HG03066 (cell line): ENCODE results near the gene IL6R.
A peak's percentile ranks its signal among the peaks of the same experiment; 100 is the strongest.
"Not testable (repeated sequence)": the region's sequence is repeated elsewhere in the genome, so short reads cannot be mapped to it uniquely, and the experiment has no call there.

Experiments used
- ATAC-seq: cut with Tn5 transposase; IDR thresholded peaks from one replicate; pipeline ENCODE4 v1.9.1; 2021; ENCODE audit warnings: low read depth; ENCODE audit not compliant: unreplicated experiment

Gene IL6R

GRCh38 chr1:154404984-154405746, at the start of gene IL6R:
TSS of gene IL6R (plus strand) at chr1:154405343. CDS start at chr1:154405630, 287 bp downstream.
- no peak for ATAC-seq

GRCh38 chr1:154358519-154358918, 46.6 kb upstream of the IL6R start:
- ATAC-seq = no peak

DNA sequence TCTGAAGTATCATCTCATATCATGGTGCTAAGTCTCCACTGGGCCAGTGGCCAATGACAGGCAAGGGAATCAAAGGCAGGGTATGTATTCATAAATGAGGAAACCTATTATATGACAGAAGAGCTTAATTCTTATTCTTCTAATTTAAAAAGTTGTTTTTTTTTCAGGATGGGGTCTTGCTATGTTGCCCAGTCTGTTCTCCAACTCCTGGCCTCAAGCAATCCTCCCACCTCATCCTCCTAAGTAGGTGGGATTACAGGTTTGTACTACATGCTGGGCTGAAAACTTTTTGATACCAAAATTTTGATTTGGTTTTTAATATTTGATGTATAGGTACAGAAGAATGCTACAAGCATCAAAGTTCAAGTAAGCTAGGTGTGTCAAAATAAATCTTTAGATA, 44.9 kb upstream of the IL6R start:
- no peak for ATAC-seq

GRCh38 chr1:154360881-154361280, 44.3 kb upstream of the IL6R start:
- ATAC-seq = not testable (repeated sequence)

GRCh38 chr1:154361357-154361756, 43.8 kb upstream of the IL6R start:
- no peak for ATAC-seq

- ATAC-seq = no peak
These were observed 33.7 kb upstream of the IL6R start for GRCh38 chr1:154371436-154371835.

GRCh38 chr1:154373777-154374357, 31.3 kb upstream of the IL6R start:
- ATAC-seq = not testable (repeated sequence)

DNA sequence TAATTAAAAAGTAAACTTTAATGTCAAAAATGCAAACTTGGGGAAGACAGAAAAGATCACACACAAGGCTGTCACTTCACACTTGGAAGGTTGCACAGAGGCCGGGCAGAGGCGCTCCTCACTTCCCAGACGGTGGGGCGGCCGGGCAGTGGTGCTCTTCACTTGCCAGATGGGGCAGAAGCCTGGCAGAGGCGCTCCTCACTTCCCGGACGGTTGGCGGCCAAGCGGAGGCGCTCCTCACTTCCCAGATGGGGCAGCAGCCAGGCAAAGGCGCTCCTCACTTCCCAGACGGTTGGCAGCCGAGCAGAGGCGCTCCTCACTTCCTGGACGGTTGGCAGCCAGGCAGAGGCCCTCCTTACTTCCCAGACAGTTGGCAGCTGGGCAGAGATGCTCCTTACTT, 25.8 kb upstream of the IL6R start:
- ATAC-seq = no peak

DNA sequence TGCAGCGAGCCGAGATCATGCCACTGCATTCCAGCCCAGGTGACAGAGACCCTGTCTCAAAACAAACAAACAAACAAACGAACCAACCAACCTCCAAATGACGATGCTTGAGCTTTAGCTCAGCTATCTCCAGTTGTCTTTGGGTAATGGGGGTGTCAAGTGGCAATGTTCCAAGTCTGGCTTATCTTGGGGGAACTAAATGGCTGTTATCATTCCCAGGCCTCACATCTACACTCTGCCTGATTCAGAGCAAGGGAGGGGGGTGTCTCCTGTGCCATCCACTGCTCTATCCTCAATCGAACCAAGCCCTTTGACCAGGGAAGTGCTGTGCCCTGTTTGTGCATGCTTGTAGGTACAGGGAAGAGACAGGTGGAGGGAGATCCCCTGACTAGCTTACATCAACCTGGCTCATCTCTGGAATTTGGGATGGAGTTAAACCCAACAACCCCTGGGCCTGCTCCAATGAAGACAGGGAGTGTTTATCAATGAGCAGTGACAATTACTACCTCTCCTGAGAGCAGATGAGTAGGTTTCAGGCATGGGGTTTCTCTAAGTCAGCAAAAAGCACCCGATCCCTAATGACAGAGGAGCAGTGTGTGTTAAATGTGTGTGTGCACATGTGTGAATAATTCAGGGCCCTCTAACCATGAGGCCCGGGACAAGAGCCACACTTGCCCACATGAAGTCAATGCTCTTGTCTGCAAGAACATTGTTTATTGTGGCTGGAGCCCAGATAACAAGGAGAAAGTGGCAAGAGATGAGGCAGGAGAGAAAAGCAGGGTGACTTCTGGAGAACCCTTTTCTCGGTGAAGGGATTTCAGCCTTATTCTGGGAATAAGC, 20.3 kb upstream of the IL6R start:
- ATAC-seq = no peak

- peak; percentile 67 for ATAC-seq
These were observed 18.3 kb upstream of the IL6R start for GRCh38 chr1:154386643-154387352.

GRCh38 chr1:154391086-154391770, 13.9 kb upstream of the IL6R start:
- no peak for ATAC-seq

- no peak for ATAC-seq
These were observed 7.0 kb upstream of the IL6R start for GRCh38 chr1:154398141-154398540.

DNA sequence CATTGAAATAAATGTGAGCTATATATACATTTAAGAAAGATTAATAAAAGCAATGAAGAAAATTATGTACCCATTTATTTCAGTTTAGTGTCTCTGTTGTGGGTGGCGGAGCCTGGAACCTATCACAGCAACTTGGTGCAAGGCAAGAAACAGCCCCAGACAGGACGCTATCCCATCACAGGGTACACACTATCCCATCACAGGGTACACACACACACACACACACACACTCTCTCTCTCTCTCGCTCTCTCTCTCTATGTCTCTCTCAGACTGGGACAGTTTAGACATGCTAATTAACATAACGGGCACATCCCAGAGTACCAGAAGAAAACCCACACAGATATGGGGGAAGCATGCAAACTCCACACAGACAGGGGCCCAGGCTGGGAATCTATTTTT, 6.5 kb upstream of the IL6R start:
- no peak for ATAC-seq

- no peak for ATAC-seq
These were observed 4.8 kb upstream of the IL6R start for GRCh38 chr1:154400381-154400801.

DNA sequence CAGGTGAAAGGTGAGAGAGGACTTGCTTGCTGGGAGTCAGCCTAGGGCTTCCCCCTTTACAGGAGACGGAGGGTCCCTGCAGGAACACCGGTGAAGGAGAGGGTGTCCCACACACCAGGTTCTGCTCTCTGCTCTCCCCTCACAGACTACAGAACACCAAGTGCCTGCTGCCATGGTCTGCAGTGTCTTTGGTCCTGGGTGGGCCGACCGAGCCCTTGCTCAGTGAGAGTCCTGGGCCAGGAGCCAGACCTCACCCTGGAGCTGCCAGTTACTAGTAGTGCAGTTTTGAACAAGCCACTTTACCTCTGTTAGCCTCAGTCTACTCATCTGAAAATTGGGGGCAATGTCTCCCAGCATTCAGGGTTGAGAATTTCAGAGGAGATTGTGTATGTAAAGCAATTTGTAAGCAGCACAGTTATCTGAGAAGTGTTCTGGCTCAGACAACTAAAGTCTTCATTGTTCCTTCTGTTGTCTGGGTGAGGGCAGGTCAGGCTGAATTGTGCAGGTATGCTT, 2.7 kb upstream of the IL6R start:
- no peak for ATAC-seq

DNA sequence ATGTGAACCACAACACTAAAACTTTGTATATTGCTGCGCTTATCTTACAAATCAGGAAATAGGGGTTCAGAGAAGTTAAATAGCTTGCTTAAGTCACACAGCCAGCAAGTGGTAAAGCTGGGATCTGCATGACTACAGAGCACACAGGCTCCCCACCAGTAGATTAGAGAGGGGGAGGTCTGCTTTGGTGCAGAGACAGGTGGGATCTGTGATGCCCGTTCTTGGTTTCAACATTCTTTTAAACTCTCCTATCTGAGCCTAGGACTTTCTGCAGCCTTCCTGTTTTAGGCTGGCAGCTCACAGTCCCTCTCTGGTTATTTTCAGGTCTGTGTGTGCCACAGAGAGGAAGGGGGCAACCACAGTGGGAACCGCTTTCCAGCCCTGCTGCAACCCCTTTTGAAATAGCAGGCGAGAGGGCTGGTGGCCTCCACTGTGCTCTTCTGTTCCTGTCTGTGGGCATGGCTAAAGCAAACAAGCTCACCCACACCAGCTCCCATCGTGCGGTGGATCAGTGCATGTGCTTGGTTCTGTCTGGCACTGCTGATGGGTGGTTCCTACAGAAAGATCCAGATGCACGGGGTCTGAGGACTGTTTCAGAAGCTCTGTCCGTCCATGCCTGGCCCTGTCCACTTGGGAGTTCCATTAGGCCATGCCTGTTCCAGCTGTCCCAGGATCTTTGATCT, 1.7 kb upstream of the IL6R start:
- ATAC-seq = no peak

GRCh38 chr1:154403983-154404382, 1.2 kb upstream of the IL6R start:
- no peak for ATAC-seq

DNA sequence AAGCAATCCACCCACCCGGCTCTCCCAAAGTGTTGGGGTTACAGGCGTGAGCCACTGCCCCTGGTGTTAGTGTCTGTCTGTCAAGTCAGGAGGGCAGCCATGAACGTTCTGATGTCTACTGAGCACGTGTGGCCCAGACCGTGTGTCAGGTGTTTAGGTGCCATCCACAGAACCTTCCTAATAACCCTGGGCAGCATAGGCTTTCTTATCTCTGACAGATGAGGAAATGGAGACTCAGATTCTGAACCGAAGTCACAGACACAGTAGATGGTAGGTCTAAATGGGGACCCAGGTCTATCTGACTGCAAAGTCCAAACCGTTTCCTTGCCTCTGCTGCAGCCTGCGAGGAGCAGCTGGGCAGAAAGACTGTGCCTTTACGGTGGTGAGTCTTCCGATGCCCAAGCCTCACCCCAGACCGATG, 622 bp upstream of the IL6R start:
- no peak for ATAC-seq
